Measurements from ENCODE around the gene AKAP9.
"Not testable (repeated sequence)": the region's sequence is repeated elsewhere in the genome, so short reads cannot be mapped to it uniquely, and the experiment has no call there.

AKAP9 gene

GRCh38 chr7:92134271-92135051, 193.8 kb downstream of the AKAP9 start, which contains the start of gene CYP51A1:
CYP51A1 (minus strand) TSS chr7:92134477; CDS start chr7:92134364, 113 bp downstream.
- peak within 1 kb of the TSS; percentile 98 for H3K4me3 Mint-ChIP-seq
- H3K4me1 Mint-ChIP-seq (ENCODE audit: low read depth) = peaks cover 38% of the 10 kb centered on the region
- no peaks in the 10 kb centered on the region for H3K9me3 Mint-ChIP-seq
- peaks cover 3% of the 10 kb centered on the region for H3K27me3 Mint-ChIP-seq (ENCODE audit: low read depth)
- peaks cover 21% of the 10 kb centered on the region for H3K36me3 Mint-ChIP-seq (ENCODE audit: low read depth)
- H3K27ac Mint-ChIP-seq = peak within 1 kb of the TSS; percentile 100

- H3K27ac Mint-ChIP-seq = peak overlapping the region; percentile 100
- H3K36me3 Mint-ChIP-seq (ENCODE audit: low read depth) = peaks cover 17% of the 10 kb centered on the region
- peaks cover 3% of the 10 kb centered on the region for H3K27me3 Mint-ChIP-seq (ENCODE audit: low read depth)
- H3K4me1 Mint-ChIP-seq (ENCODE audit: low read depth) = peaks cover 36% of the 10 kb centered on the region
- peak overlapping the region; percentile 98 for H3K4me3 Mint-ChIP-seq
- H3K9me3 Mint-ChIP-seq = no peaks in the 10 kb centered on the region
These were observed 194.6 kb downstream of the AKAP9 start for GRCh38 chr7:92135052-92135889.

- Mint-ChIP-seq H3K27ac (no peak overlapping the region), H3K27me3 (ENCODE audit: low read depth) (peaks cover 6% of the 10 kb centered on the region), H3K9me3 (peaks cover 4% of the 10 kb centered on the region), H3K4me1 (ENCODE audit: low read depth) (peaks cover 19% of the 10 kb centered on the region), H3K36me3 (ENCODE audit: low read depth) (peaks cover 6% of the 10 kb centered on the region), H3K4me3 (no peak overlapping the region)
These were observed 196.9 kb downstream of the AKAP9 start for GRCh38 chr7:92137557-92137956.

- Mint-ChIP-seq H3K36me3 (ENCODE audit: low read depth) (no peaks in the 10 kb centered on the region), H3K4me3 (no peak overlapping the region), H3K27me3 (ENCODE audit: low read depth) (peaks cover 4% of the 10 kb centered on the region)
These were observed 200.5 kb downstream of the AKAP9 start for GRCh38 chr7:92141161-92141560.

GRCh38 chr7:92142791-92143190, 202.1 kb downstream of the AKAP9 start:
- H3K27ac Mint-ChIP-seq; H3K9me3 Mint-ChIP-seq; H3K4me1 Mint-ChIP-seq (ENCODE audit: low read depth); H3K27me3 Mint-ChIP-seq (ENCODE audit: low read depth); H3K36me3 Mint-ChIP-seq (ENCODE audit: low read depth); H3K4me3 Mint-ChIP-seq: not testable (repeated sequence)

More at GRCh38 chr7:92141161-92141560, 200.5 kb downstream of the AKAP9 start:
- H3K4me1 Mint-ChIP-seq (ENCODE audit: low read depth) = no peaks in the 10 kb centered on the region
- no peak overlapping the region for H3K27ac Mint-ChIP-seq
- H3K9me3 Mint-ChIP-seq = peaks cover 4% of the 10 kb centered on the region

GRCh38 chr7:92143192-92143880, 202.7 kb downstream of the AKAP9 start:
- not testable (repeated sequence) for H3K4me1 Mint-ChIP-seq (ENCODE audit: low read depth); H3K4me3 Mint-ChIP-seq; H3K36me3 Mint-ChIP-seq (ENCODE audit: low read depth); H3K9me3 Mint-ChIP-seq; H3K27ac Mint-ChIP-seq; H3K27me3 Mint-ChIP-seq (ENCODE audit: low read depth)

GRCh38 chr7:92149736-92150239, 209.1 kb downstream of the AKAP9 start:
- Mint-ChIP-seq H3K27ac (no peak overlapping the region), H3K4me3 (no peak overlapping the region), H3K4me1 (ENCODE audit: low read depth) (no peaks in the 10 kb centered on the region), H3K36me3 (ENCODE audit: low read depth) (no peaks in the 10 kb centered on the region), H3K27me3 (ENCODE audit: low read depth) (peaks cover 7% of the 10 kb centered on the region), H3K9me3 (no peaks in the 10 kb centered on the region)

- H3K27me3 Mint-ChIP-seq (ENCODE audit: low read depth) = peaks cover 10% of the 10 kb centered on the region
- H3K27ac Mint-ChIP-seq = no peak overlapping the region
- H3K9me3 Mint-ChIP-seq = no peaks in the 10 kb centered on the region
- H3K4me3 Mint-ChIP-seq = no peak overlapping the region
- no peaks in the 10 kb centered on the region for H3K36me3 Mint-ChIP-seq (ENCODE audit: low read depth)
- H3K4me1 Mint-ChIP-seq (ENCODE audit: low read depth) = no peaks in the 10 kb centered on the region
These were observed 209.9 kb downstream of the AKAP9 start for GRCh38 chr7:92150450-92151017.

- peaks cover 14% of the 10 kb centered on the region for H3K27me3 Mint-ChIP-seq (ENCODE audit: low read depth)
- H3K9me3 Mint-ChIP-seq = no peaks in the 10 kb centered on the region
- H3K36me3 Mint-ChIP-seq (ENCODE audit: low read depth) = no peaks in the 10 kb centered on the region
- H3K4me1 Mint-ChIP-seq (ENCODE audit: low read depth) = peaks cover 4% of the 10 kb centered on the region
- no peak overlapping the region for H3K4me3 Mint-ChIP-seq
- no peak overlapping the region for H3K27ac Mint-ChIP-seq
These were observed 214.6 kb downstream of the AKAP9 start for GRCh38 chr7:92155108-92155739.

- H3K9me3 Mint-ChIP-seq = no peaks in the 10 kb centered on the region
- H3K4me1 Mint-ChIP-seq (ENCODE audit: low read depth) = peaks cover 4% of the 10 kb centered on the region
- H3K36me3 Mint-ChIP-seq (ENCODE audit: low read depth) = no peaks in the 10 kb centered on the region
- peaks cover 15% of the 10 kb centered on the region for H3K27me3 Mint-ChIP-seq (ENCODE audit: low read depth)
- no peak overlapping the region for H3K4me3 Mint-ChIP-seq
- H3K27ac Mint-ChIP-seq = no peak overlapping the region
These were observed 216.3 kb downstream of the AKAP9 start for GRCh38 chr7:92156990-92157389.

- H3K9me3 Mint-ChIP-seq = no peaks in the 10 kb centered on the region
These were observed 218.3 kb downstream of the AKAP9 start for GRCh38 chr7:92158660-92159575.

More at GRCh38 chr7:92158660-92159575, 218.3 kb downstream of the AKAP9 start:
- Mint-ChIP-seq H3K27me3 (ENCODE audit: low read depth) (peaks cover 21% of the 10 kb centered on the region), H3K4me1 (ENCODE audit: low read depth) (peaks cover 4% of the 10 kb centered on the region), H3K4me3 (no peak overlapping the region), H3K27ac (no peak overlapping the region), H3K36me3 (ENCODE audit: low read depth) (no peaks in the 10 kb centered on the region)
